ENCODE results near the gene YIF1A. TPM values are rescaled to one million over a fixed set of nuclear protein-coding genes. Genes with fewer than 3 reads are reported as not detected.

The YIF1A gene
- polyA plus RNA-seq, 1 donor from 2014 or later: 51.2 TPM

DNA sequence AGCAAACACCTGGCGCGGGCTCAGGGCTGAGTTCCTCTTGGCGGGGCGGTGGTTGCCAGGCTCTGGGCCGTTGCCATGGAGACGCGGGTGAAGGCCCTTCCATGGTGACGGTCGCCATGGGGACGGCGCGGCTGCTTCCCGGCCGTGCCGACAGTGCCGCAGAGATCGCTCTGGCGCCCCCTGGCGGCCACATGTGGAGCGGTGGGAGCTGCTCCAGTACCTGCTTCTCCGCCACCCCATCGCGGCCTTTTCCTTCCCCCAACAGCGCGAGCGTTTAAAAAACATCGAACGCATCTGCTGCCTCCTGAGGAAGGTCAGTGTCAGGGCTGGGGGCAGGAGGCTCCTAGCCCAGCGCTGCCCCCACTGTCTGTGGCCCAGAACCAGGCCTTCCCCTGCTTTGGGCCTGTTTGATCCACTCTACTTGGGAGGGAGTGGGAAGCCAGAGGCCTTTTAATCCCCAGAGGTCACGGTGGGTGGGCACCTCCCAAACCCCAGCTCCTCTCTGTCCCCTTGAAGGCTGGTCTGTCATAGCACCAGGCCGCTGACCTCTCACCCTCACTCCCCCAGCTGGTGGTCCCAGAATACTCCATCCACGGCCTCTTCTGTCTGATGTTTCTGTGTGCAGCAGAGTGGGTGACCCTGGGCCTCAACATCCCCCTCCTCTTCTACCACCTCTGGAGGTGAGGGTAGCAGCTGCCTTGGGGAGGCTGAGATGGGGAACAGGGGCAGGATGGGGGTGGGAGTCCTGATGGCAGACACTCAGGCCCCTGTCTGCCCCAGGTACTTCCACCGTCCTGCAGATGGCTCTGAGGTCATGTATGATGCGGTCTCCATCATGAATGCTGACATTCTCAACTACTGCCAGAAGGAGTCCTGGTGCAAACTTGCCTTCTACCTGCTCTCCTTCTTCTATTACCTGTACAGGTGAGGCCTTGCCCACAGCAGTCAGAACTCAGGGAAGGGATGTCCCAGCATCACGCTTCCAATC is 6.2 kb downstream of the YIF1A start:
- TF ChIP-seq RAD21 (conservative IDR thresholded peaks at IDR 0.05): peak; percentile 76
- TF ChIP-seq TAF1 (IDR thresholded peaks at IDR 0.05; ENCODE audit: low read depth): no peak
- TF ChIP-seq EP300 (conservative IDR thresholded peaks at IDR 0.05; ENCODE audit: poor library complexity, severe bottlenecking): peak; percentile 67
- TF ChIP-seq POLR2AphosphoS5 (IDR thresholded peaks at IDR 0.05): peak; percentile 55
- TF ChIP-seq, protein P1, sequence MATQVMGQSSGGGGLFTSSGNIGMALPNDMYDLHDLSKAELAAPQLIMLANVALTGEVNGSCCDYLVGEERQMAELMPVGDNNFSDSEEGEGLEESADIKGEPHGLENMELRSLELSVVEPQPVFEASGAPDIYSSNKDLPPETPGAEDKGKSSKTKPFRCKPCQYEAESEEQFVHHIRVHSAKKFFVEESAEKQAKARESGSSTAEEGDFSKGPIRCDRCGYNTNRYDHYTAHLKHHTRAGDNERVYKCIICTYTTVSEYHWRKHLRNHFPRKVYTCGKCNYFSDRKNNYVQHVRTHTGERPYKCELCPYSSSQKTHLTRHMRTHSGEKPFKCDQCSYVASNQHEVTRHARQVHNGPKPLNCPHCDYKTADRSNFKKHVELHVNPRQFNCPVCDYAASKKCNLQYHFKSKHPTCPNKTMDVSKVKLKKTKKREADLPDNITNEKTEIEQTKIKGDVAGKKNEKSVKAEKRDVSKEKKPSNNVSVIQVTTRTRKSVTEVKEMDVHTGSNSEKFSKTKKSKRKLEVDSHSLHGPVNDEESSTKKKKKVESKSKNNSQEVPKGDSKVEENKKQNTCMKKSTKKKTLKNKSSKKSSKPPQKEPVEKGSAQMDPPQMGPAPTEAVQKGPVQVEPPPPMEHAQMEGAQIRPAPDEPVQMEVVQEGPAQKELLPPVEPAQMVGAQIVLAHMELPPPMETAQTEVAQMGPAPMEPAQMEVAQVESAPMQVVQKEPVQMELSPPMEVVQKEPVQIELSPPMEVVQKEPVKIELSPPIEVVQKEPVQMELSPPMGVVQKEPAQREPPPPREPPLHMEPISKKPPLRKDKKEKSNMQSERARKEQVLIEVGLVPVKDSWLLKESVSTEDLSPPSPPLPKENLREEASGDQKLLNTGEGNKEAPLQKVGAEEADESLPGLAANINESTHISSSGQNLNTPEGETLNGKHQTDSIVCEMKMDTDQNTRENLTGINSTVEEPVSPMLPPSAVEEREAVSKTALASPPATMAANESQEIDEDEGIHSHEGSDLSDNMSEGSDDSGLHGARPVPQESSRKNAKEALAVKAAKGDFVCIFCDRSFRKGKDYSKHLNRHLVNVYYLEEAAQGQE (IDR thresholded peaks at IDR 0.05; ENCODE audit: borderline replicate concordance): peak; percentile 39
- TF ChIP-seq MXI1 (conservative IDR thresholded peaks at IDR 0.05; ENCODE audit: poor library complexity, severe bottlenecking): peak; percentile 97
- TF ChIP-seq, protein P2, sequence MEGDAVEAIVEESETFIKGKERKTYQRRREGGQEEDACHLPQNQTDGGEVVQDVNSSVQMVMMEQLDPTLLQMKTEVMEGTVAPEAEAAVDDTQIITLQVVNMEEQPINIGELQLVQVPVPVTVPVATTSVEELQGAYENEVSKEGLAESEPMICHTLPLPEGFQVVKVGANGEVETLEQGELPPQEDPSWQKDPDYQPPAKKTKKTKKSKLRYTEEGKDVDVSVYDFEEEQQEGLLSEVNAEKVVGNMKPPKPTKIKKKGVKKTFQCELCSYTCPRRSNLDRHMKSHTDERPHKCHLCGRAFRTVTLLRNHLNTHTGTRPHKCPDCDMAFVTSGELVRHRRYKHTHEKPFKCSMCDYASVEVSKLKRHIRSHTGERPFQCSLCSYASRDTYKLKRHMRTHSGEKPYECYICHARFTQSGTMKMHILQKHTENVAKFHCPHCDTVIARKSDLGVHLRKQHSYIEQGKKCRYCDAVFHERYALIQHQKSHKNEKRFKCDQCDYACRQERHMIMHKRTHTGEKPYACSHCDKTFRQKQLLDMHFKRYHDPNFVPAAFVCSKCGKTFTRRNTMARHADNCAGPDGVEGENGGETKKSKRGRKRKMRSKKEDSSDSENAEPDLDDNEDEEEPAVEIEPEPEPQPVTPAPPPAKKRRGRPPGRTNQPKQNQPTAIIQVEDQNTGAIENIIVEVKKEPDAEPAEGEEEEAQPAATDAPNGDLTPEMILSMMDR (IDR thresholded peaks at IDR 0.05; ENCODE audit: poor library complexity, severe bottlenecking): peak; percentile 99
- TF ChIP-seq SMC3 (conservative IDR thresholded peaks at IDR 0.05; ENCODE audit: poor library complexity): peak; percentile 92
- no peak for TF ChIP-seq EZH2 (IDR thresholded peaks at IDR 0.05; ENCODE audit: borderline replicate concordance, insufficient read depth, low read length, poor library complexity, severe bottlenecking)
- no peaks in the 10 kb centered on the region for H3K27me3 ChIP-seq (ENCODE audit: insufficient read depth, low read depth, low read length)
- peaks cover 58% of the 10 kb centered on the region for H3K79me2 ChIP-seq (replicated peaks; ENCODE audit: insufficient read depth, low read length)
- peaks cover 4% of the 10 kb centered on the region for H3F3A ChIP-seq (ENCODE audit: insufficient read depth, low read length, poor library complexity, severe bottlenecking)
- no peak overlapping the region for H2AFZ ChIP-seq (ENCODE audit: low read depth, low read length)
- H3K9me2 ChIP-seq (ENCODE audit: insufficient read depth, low read length): no peaks in the 10 kb centered on the region
- H3K36me3 ChIP-seq (ENCODE audit: insufficient read depth, low read length): no peaks in the 10 kb centered on the region
- H3K9me3 ChIP-seq (ENCODE audit: low read length): no peaks in the 10 kb centered on the region
- peak overlapping the region; percentile 76 for H3K4me3 ChIP-seq (ENCODE audit: low read length)
- H3K27ac ChIP-seq (ENCODE audit: low read length): peak overlapping the region; percentile 98
- H3K9ac ChIP-seq (ENCODE audit: low read length): peak overlapping the region; percentile 78
- H3K4me2 ChIP-seq (ENCODE audit: low read length): peak overlapping the region; percentile 66
- peaks cover 8% of the 10 kb centered on the region for H4K20me1 ChIP-seq (ENCODE audit: insufficient read depth)

DNA sequence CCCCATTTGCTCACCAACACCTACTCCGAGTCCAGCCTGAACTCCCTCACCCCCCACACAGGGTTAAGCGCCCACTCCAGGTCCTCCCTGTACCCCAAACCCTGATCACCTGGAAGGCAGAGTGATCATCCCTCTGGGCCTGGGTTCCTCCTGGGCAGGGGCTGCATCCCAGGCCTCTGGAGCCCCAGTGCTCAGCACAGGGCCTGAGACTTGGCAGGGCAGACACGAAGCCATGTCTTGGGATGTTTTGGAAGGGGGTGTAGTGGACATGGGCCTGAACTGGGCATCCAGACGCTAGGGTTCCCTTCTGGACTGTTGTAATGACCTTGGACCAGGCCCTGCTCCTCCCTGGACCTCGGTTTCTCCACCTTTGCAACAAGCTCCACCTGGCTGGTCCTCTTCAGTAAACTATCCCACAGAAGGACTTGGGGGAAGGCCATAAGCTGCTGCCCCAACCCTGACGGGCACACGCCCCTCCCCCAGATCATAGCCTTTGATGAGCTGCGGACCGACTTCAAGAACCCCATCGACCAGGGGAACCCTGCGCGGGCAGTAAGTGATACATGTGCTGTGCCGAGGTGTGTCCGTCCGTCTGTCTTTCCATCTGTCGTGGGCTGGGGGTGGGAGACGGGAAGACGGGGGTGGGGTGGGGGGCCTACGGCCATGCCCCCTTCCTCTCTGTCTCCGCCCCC is 7.0 kb downstream of the YIF1A start:
- Histone ChIP-seq H3K9me3 (ENCODE audit: low read length) (no peaks in the 10 kb centered on the region), H3K9me2 (ENCODE audit: insufficient read depth, low read length) (no peaks in the 10 kb centered on the region), H3K4me3 (ENCODE audit: low read length) (peak overlapping the region; percentile 76), H3K27me3 (ENCODE audit: insufficient read depth, low read depth, low read length) (no peaks in the 10 kb centered on the region), H3K27ac (ENCODE audit: low read length) (peak overlapping the region; percentile 98), H3F3A (ENCODE audit: insufficient read depth, low read length, poor library complexity, severe bottlenecking) (peaks cover 4% of the 10 kb centered on the region), H3K36me3 (ENCODE audit: insufficient read depth, low read length) (no peaks in the 10 kb centered on the region), H2AFZ (ENCODE audit: low read depth, low read length) (no peak overlapping the region), H3K4me2 (ENCODE audit: low read length) (peak overlapping the region; percentile 70), H3K79me2 (replicated peaks; ENCODE audit: insufficient read depth, low read length) (peaks cover 59% of the 10 kb centered on the region), H3K9ac (ENCODE audit: low read length) (peak overlapping the region; percentile 58), H4K20me1 (ENCODE audit: insufficient read depth) (peaks cover 8% of the 10 kb centered on the region)
- TF ChIP-seq, protein P2 (IDR thresholded peaks at IDR 0.05; ENCODE audit: poor library complexity, severe bottlenecking): no peak
- TF ChIP-seq, protein P1 (IDR thresholded peaks at IDR 0.05; ENCODE audit: borderline replicate concordance): no peak
- TF ChIP-seq TAF1 (IDR thresholded peaks at IDR 0.05; ENCODE audit: low read depth) (no peak), EZH2 (IDR thresholded peaks at IDR 0.05; ENCODE audit: borderline replicate concordance, insufficient read depth, low read length, poor library complexity, severe bottlenecking) (no peak), RAD21 (conservative IDR thresholded peaks at IDR 0.05) (no peak), POLR2AphosphoS5 (IDR thresholded peaks at IDR 0.05) (no peak), SMC3 (conservative IDR thresholded peaks at IDR 0.05; ENCODE audit: poor library complexity) (no peak), EP300 (conservative IDR thresholded peaks at IDR 0.05; ENCODE audit: poor library complexity, severe bottlenecking) (no peak), MXI1 (conservative IDR thresholded peaks at IDR 0.05; ENCODE audit: poor library complexity, severe bottlenecking) (no peak)

Measured in neural cell (in vitro differentiated cells).